HL-60/S4 treated with retinoic acid at 250 ng/mL for 4 days and 3 days (cell line): ENCODE measurements around the gene GRAMD1C.
"Not testable (repeated sequence)": the region's sequence is repeated elsewhere in the genome, so short reads cannot be mapped to it uniquely, and the experiment has no call there.

Experiments used
- in situ Hi-C: fragments of 300-500 bp; cut with MboI; formaldehyde crosslinking; loops from 2 replicates; pipeline ENCODE4 v1.7.0; 2022; ENCODE audit warnings: low sequenced_read_pairs

The GRAMD1C gene

GRCh38 chr3:113850391-113850790 is 11.8 kb downstream of the GRAMD1C start:
- in situ Hi-C loops, result not testable (repeated sequence)

GRCh38 chr3:113852506-113852905 is 13.9 kb downstream of the GRAMD1C start:
- in situ Hi-C loops, result no loop called here

- in situ Hi-C loops, result no loop called here
These were observed 28.9 kb downstream of the GRAMD1C start for GRCh38 chr3:113867506-113867905.

GRCh38 chr3:113873293-113873692 is 34.7 kb downstream of the GRAMD1C start:
- in situ Hi-C loops, result no loop called here

- in situ Hi-C loops, result no loop called here
These were observed 35.4 kb downstream of the GRAMD1C start for GRCh38 chr3:113873814-113874526.

- in situ Hi-C loops, result no loop called here
These were observed 39.8 kb downstream of the GRAMD1C start for GRCh38 chr3:113878403-113878802.

GRCh38 chr3:113885050-113885449 is 46.5 kb downstream of the GRAMD1C start:
- in situ Hi-C loops, result no loop called here

GRCh38 chr3:113890256-113890900 is 51.8 kb downstream of the GRAMD1C start:
- in situ Hi-C loops, result no loop called here

GRCh38 chr3:113894927-113895326 is 56.3 kb downstream of the GRAMD1C start:
- in situ Hi-C loops, result no loop called here

- in situ Hi-C loops, result no loop called here
These were observed 57.4 kb downstream of the GRAMD1C start for GRCh38 chr3:113895964-113896363.

GRCh38 chr3:113896930-113897329 is 58.3 kb downstream of the GRAMD1C start:
- in situ Hi-C loops, result no loop called here

GRCh38 chr3:113897373-113897777 is 58.8 kb downstream of the GRAMD1C start:
- in situ Hi-C loops, result no loop called here

GRCh38 chr3:113898892-113899291 is 60.3 kb downstream of the GRAMD1C start:
- in situ Hi-C loops, result no loop called here

- in situ Hi-C loops, result no loop called here
These were observed 68.1 kb downstream of the GRAMD1C start for GRCh38 chr3:113906568-113907140.

GRCh38 chr3:113908133-113908532 is 69.5 kb downstream of the GRAMD1C start:
- in situ Hi-C loops, result no loop called here

- in situ Hi-C loops, result no loop called here
These were observed 72.4 kb downstream of the GRAMD1C start for GRCh38 chr3:113910966-113911365.

- in situ Hi-C loops, result no loop called here
These were observed 74.1 kb downstream of the GRAMD1C start for GRCh38 chr3:113912552-113913236.

GRCh38 chr3:113914646-113915045 is 76.1 kb downstream of the GRAMD1C start:
- in situ Hi-C loops, result no loop called here

- in situ Hi-C loops, result no loop called here
These were observed 89.0 kb downstream of the GRAMD1C start for GRCh38 chr3:113927556-113927955.

GRCh38 chr3:113946831-113947230 is 108.2 kb downstream of the GRAMD1C start:
- in situ Hi-C loops, result no loop called here

- in situ Hi-C loops, result no loop called here
These were observed 108.9 kb downstream of the GRAMD1C start, which contains the start of gene ZDHHC23 for GRCh38 chr3:113947372-113948014. Gene ZDHHC23, plus strand, starts transcription at chr3:113948013. Its CDS starts 790 bp downstream, at chr3:113948803.
